Epithelial cell of esophagus (primary cell): ENCODE measurements around the gene CDS2.
A peak's percentile ranks its signal among the peaks of the same experiment; 100 is the strongest.

ENCODE experiments used
- DNase-seq: peaks from one replicate; pipeline ENCODE4 v3.0.0; 2010; ENCODE audit warnings: low read depth
- H3K4me3 ChIP-seq: 2 replicates; pipeline ENCODE4 v1.5.1; 2011; ENCODE audit warnings: mild to moderate bottlenecking, low read length, control low read depth
- CTCF ChIP-seq: IDR thresholded peaks from 2 replicates; pipeline ENCODE4 v1.5.1; 2011; ENCODE audit warnings: low read depth, mild to moderate bottlenecking, low read length, control low read depth, inconsistent platforms; ENCODE audit not compliant: insufficient read depth; ENCODE audit errors: missing control alignments

CDS2 gene

GRCh38 chr20:5100684-5101347, 26.0 kb upstream of the CDS2 start:
- H3K4me3 ChIP-seq: no peak overlapping the region
- DNase-seq: peak; percentile 73
- peak; percentile 80 for TF ChIP-seq CTCF

- no peak for DNase-seq
- no peak for TF ChIP-seq CTCF
- H3K4me3 ChIP-seq: no peak overlapping the region
These were observed 22.3 kb upstream of the CDS2 start for GRCh38 chr20:5104479-5104878.

GRCh38 chr20:5109276-5109675, 17.5 kb upstream of the CDS2 start:
- TF ChIP-seq CTCF: no peak
- H3K4me3 ChIP-seq: no peak overlapping the region
- no peak for DNase-seq

GRCh38 chr20:5113615-5113986, 13.2 kb upstream of the CDS2 start:
- TF ChIP-seq CTCF: no peak
- H3K4me3 ChIP-seq: peak overlapping the region; percentile 98
- no peak for DNase-seq

GRCh38 chr20:5114403-5114802, 12.4 kb upstream of the CDS2 start:
- DNase-seq: no peak
- H3K4me3 ChIP-seq: no peak overlapping the region
- no peak for TF ChIP-seq CTCF

GRCh38 chr20:5116875-5117274, 9.9 kb upstream of the CDS2 start:
- no peak for TF ChIP-seq CTCF
- no peak overlapping the region for H3K4me3 ChIP-seq
- no peak for DNase-seq
